AG04450 (cell line): ENCODE measurements around the gene OGA. TPM values are rescaled to one million over a fixed set of nuclear protein-coding genes. Genes with fewer than 3 reads are reported as not detected.

Source experiments
- CTCF ChIA-PET: fragments of 300-600, 350-600 bp; formaldehyde crosslinking; extraction: SDS; loops from one replicate; lab custom pipeline; 2022; ENCODE audit warnings: antibody characterized with exemption, inconsistent platforms; lab: Charles Lee
- POLR2A ChIA-PET: fragments of 350-600 bp; formaldehyde crosslinking; extraction: SDS; loops from one replicate; lab custom pipeline; 2021; ENCODE audit warnings: antibody characterized with exemption, inconsistent platforms; lab: Yijun Ruan, JAX
- DNase-seq: peaks from one replicate; pipeline ENCODE4 v3.0.0-alpha.2; 2011; ENCODE audit warnings: low read depth, low spot score
- H3K27ac ChIP-seq: one replicate; pipeline ENCODE4 v1.5.1; 2012; ENCODE audit warnings: low read depth, low read length, control low read depth
- H3K27me3 ChIP-seq: one replicate; pipeline ENCODE4 v1.6.0; 2012; ENCODE audit warnings: low read length; ENCODE audit not compliant: control insufficient read depth, insufficient read depth
- H3K4me3 ChIP-seq: 2 replicates; pipeline ENCODE4 v1.5.1; 2011; ENCODE audit warnings: mild to moderate bottlenecking, low read depth, low read length, control low read depth
- H3K9me3 ChIP-seq: 2 replicates; pipeline ENCODE4 v1.5.1; 2012; ENCODE audit warnings: low read length; ENCODE audit not compliant: control insufficient read depth, insufficient read depth
- polyA plus RNA-seq: library from polyadenylated mRNA; depleted of rRNA; stranded (reverse); fragments of >200 nt; gene quantifications from 2 replicates; pipeline ENCODE4 v1.2.3, GENCODE V29; 2011
- TF ChIP-seq, protein P1 (sequence below): IDR thresholded peaks from 2 replicates; pipeline ENCODE4 v1.5.1; 2011; ENCODE audit warnings: low read depth, low read length, control low read depth, inconsistent platforms

Gene OGA
- polyA plus RNA-seq, 1 experiment: 82.6 TPM

DNA sequence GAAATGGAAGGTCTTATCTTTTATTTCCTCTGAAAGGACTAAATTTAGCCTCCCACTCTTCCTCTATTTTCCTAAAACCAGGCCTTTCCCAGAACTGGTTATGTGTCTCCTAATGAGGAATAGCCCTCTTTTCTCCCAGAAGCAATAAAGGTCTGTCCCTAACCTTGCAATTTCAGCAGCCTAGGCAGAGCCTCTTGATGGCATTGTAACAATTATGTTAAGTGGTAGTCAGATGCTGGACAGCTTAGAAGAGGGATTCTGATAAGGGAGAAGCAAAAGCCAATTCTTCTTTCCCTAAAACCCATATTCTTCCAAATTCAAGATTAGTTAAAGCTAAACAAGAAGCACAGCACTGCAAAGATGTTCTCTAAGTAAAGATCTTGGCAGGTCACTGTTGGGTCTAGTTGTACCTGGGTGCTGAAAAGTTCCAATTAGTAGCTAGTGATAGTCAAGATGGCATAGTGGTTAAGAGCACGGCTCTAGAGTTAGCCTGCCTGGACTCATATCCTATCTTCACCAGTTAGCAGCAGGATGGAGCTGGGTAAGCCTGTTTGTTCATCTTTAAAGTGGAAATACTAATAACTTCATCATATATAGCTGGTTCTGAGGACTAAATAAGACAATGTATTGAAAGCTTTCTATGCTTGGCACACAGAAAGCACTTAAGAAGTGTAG, 39.7 kb upstream of the OGA start:
- POLR2A ChIA-PET: interaction anchor here (0.6 kb wide), 1 partner anchor 17 kb away, joined by 5 read pairs; no protein-coding TSS in a partner anchor
- no peak for DNase-seq
- TF ChIP-seq, protein P1, sequence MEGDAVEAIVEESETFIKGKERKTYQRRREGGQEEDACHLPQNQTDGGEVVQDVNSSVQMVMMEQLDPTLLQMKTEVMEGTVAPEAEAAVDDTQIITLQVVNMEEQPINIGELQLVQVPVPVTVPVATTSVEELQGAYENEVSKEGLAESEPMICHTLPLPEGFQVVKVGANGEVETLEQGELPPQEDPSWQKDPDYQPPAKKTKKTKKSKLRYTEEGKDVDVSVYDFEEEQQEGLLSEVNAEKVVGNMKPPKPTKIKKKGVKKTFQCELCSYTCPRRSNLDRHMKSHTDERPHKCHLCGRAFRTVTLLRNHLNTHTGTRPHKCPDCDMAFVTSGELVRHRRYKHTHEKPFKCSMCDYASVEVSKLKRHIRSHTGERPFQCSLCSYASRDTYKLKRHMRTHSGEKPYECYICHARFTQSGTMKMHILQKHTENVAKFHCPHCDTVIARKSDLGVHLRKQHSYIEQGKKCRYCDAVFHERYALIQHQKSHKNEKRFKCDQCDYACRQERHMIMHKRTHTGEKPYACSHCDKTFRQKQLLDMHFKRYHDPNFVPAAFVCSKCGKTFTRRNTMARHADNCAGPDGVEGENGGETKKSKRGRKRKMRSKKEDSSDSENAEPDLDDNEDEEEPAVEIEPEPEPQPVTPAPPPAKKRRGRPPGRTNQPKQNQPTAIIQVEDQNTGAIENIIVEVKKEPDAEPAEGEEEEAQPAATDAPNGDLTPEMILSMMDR: no peak
- CTCF ChIA-PET: interaction anchor here (0.6 to 3.1 kb wide), 5 partner anchors 17 to 255 kb away, joined by 3 to 14 read pairs (median 11); no protein-coding TSS in a partner anchor
- no peaks in the 10 kb centered on the region for H3K27me3 ChIP-seq
- H3K4me3 ChIP-seq: no peak overlapping the region
- H3K9me3 ChIP-seq: peaks cover 3% of the 10 kb centered on the region; the same call in 1 of the 2 replicates
- no peak overlapping the region for H3K27ac ChIP-seq

DNA sequence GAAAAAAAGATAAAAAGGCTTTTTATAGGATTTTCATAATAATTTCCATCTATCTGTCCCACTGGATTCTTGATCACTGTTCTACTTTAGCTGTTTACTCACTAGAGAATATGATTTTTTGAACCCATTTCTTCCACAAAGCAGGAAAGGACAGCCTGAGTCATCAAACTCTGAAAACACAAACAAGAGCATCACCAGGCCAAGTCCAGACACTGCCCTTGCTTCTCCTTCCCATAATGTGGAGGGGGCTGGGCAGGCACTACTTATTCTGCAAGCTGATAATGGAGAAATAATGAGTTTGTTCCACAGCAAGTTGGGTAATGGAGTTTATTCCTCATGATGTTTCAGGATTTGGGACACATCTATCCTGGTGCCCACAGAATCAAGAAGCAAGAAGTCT, 38.4 kb upstream of the OGA start:
- TF ChIP-seq, protein P1: no peak
- Histone ChIP-seq H3K9me3 (peaks cover 3% of the 10 kb centered on the region; the same call in 1 of the 2 replicates), H3K27me3 (no peaks in the 10 kb centered on the region), H3K27ac (no peak overlapping the region), H3K4me3 (no peak overlapping the region)
- POLR2A ChIA-PET: interaction anchor here (0.5 to 0.7 kb wide), 3 partner anchors 11 to 230 kb away, joined by 3 read pairs; no protein-coding TSS in a partner anchor
- no peak for DNase-seq
- CTCF ChIA-PET: interaction anchor here (1.2 to 3.1 kb wide), 3 partner anchors 16 to 153 kb away, joined by 4 to 14 read pairs (median 5); no protein-coding TSS in a partner anchor

DNA sequence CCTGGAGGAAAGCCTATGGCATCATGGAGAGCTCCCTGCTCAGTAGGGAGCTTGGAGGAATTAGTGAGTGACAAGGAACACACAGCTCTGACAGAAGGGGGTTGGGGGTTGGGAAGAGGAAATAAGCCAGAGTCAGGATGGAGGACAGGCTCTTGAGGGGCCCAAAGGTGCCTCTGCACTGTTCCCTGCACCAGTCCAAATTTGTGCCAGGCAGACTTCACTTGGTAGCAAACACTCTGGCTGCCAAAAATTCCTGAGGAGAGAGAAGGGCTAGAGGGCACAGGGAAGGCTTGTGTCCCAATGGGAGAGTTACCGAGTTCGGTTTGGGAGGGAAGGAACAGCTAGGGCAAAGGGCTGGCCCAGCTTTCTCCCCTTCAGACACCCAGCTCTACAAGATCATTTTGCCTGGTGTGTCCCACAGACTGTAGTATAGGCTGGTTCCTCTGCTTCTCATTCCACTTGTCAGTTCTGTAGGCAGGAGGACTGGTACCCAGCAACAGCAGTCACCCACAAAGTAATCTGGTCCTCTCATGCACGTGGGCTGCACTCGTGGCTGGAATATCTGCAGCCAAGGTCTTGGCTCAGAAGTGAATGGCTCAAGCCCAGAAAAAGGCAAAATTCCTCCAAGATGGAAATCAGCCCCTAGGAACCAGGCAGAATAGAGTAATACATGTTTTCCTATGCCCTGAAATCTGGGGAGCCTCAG, 33.3 kb upstream of the OGA start:
- Histone ChIP-seq H3K4me3 (no peak overlapping the region), H3K27ac (no peak overlapping the region), H3K9me3 (no peaks in the 10 kb centered on the region), H3K27me3 (no peaks in the 10 kb centered on the region)
- TF ChIP-seq, protein P1: no peak
- POLR2A ChIA-PET: no interaction called here
- CTCF ChIA-PET: interaction anchor here (0.8 to 4.7 kb wide), 4 partner anchors 11 to 221 kb away, joined by 3 to 28 read pairs (median 3); no protein-coding TSS in a partner anchor
- no peak for DNase-seq

DNA sequence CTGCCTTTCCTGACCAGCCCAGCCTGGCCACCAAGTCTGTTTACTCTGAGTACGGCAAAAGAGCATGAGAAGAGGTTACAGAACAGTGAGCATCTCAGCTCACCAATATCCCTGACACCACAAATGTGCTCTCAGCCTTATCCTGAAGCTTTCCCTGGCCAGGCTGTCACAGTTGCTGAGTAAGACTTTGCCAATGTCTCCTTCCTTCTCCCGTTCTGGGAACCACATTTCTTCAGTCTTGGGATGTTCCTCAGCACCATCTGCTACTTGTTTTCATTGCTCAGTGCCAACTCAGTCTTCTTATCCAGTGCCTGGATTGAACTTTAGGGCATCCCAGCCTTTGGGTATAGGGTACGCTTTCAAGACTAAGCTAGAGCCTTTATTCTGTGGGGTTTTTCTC, 32.5 kb upstream of the OGA start:
- POLR2A ChIA-PET: interaction anchor here (0.7 kb wide), 1 partner anchor 102 kb away, joined by 14 read pairs; no protein-coding TSS in a partner anchor
- Histone ChIP-seq H3K27me3 (no peaks in the 10 kb centered on the region), H3K9me3 (no peaks in the 10 kb centered on the region), H3K27ac (no peak overlapping the region), H3K4me3 (no peak overlapping the region)
- CTCF ChIA-PET: interaction anchor here (0.6 to 4.7 kb wide), 5 partner anchors 10 to 222 kb away, joined by 3 to 28 read pairs (median 3); no protein-coding TSS in a partner anchor
- DNase-seq: no peak
- TF ChIP-seq, protein P1: no peak
